Measurements from ENCODE around the gene SUGP2. TPM values are rescaled to one million over a fixed set of nuclear protein-coding genes. Genes with fewer than 3 reads are reported as not detected.

Gene SUGP2
- total RNA-seq, 1 experiment from 2014 or later: 77.2 TPM

DNA sequence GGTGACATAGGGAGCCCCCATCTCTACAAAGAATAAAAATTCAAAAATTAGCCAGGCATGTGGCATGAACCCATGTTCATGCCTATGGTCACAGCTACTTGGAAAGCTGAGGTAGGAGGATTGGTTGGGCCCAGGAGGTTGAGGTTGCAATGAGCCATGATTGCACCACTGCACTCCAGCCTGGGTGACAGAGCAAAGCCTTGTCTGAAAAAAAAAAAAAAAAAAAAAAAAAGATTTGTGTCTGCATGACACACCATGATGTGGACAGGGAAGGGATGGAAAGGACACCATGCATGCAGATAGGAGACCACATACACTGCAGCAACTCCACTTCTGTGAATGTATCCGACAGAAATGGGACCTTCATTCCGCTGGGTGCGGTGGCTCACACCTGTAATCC is 58.3 kb downstream of the SUGP2 start:
- DNase-seq: no peak
- CTCF ChIA-PET: no interaction called here

DNA sequence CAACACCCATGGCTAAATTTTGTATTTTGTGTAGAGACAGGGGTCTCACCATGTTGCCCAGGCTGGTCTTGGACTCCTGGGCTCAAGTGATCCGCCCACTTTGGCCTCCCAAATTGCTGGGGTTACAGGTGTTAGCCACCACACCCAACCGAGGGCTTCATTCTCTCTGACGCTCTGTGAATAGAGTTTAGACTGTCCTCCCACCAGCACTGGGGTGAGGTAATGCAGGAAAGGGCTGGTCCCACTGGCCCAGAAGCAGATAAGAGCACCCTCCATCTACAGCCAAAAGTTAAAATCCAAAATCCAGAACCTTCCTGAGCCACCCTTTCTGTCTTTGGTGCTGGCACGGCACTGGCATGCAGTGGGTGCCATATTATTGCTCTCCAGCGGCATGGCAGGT is 60.5 kb downstream of the SUGP2 start:
- Mint-ChIP-seq H3K36me3 (ENCODE audit: insufficient read depth, unreplicated experiment) (peaks cover 5% of the 10 kb centered on the region), H3K4me3 (ENCODE audit: low read depth, unreplicated experiment) (no peak overlapping the region), H3K27me3 (ENCODE audit: unreplicated experiment) (no peaks in the 10 kb centered on the region), H3K27ac (ENCODE audit: unreplicated experiment) (no peak overlapping the region), H3K9me3 (ENCODE audit: low read depth, unreplicated experiment) (no peaks in the 10 kb centered on the region), H3K4me1 (ENCODE audit: low read depth, unreplicated experiment) (no peaks in the 10 kb centered on the region)
- TF ChIP-seq, protein P1, sequence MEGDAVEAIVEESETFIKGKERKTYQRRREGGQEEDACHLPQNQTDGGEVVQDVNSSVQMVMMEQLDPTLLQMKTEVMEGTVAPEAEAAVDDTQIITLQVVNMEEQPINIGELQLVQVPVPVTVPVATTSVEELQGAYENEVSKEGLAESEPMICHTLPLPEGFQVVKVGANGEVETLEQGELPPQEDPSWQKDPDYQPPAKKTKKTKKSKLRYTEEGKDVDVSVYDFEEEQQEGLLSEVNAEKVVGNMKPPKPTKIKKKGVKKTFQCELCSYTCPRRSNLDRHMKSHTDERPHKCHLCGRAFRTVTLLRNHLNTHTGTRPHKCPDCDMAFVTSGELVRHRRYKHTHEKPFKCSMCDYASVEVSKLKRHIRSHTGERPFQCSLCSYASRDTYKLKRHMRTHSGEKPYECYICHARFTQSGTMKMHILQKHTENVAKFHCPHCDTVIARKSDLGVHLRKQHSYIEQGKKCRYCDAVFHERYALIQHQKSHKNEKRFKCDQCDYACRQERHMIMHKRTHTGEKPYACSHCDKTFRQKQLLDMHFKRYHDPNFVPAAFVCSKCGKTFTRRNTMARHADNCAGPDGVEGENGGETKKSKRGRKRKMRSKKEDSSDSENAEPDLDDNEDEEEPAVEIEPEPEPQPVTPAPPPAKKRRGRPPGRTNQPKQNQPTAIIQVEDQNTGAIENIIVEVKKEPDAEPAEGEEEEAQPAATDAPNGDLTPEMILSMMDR (IDR thresholded peaks at IDR 0.05; ENCODE audit: unreplicated experiment): no peak
- CTCF ChIA-PET: no interaction called here
- DNase-seq: no peak
- BruUV-seq (replicated peaks): no TSS peak
- intact Hi-C loops (cut with micrococcal nuclease; ENCODE audit: unreplicated experiment): no loop called here

More for the DNA sequence above, 58.3 kb downstream of the SUGP2 start:
- H3K4me1 Mint-ChIP-seq (ENCODE audit: low read depth, unreplicated experiment): no peaks in the 10 kb centered on the region
- H3K9me3 Mint-ChIP-seq (ENCODE audit: low read depth, unreplicated experiment): no peaks in the 10 kb centered on the region
- no peaks in the 10 kb centered on the region for H3K27me3 Mint-ChIP-seq (ENCODE audit: unreplicated experiment)
- no peaks in the 10 kb centered on the region for H3K36me3 Mint-ChIP-seq (ENCODE audit: insufficient read depth, unreplicated experiment)
- TF ChIP-seq, protein P1 (IDR thresholded peaks at IDR 0.05; ENCODE audit: unreplicated experiment): no peak
- no TSS peak for BruUV-seq (replicated peaks)
- no peak overlapping the region for H3K4me3 Mint-ChIP-seq (ENCODE audit: low read depth, unreplicated experiment)
- H3K27ac Mint-ChIP-seq (ENCODE audit: unreplicated experiment): no peak overlapping the region
- intact Hi-C loops (cut with micrococcal nuclease; ENCODE audit: unreplicated experiment): no loop called here

GRCh38 chr19:18972301-18972811 is 61.0 kb downstream of the SUGP2 start:
- peaks cover 5% of the 10 kb centered on the region for H3K36me3 Mint-ChIP-seq (ENCODE audit: insufficient read depth, unreplicated experiment)
- intact Hi-C loops (cut with micrococcal nuclease; ENCODE audit: unreplicated experiment): no loop called here
- H3K4me3 Mint-ChIP-seq (ENCODE audit: low read depth, unreplicated experiment): no peak overlapping the region
- H3K4me1 Mint-ChIP-seq (ENCODE audit: low read depth, unreplicated experiment): no peaks in the 10 kb centered on the region
- no peaks in the 10 kb centered on the region for H3K9me3 Mint-ChIP-seq (ENCODE audit: low read depth, unreplicated experiment)
- TF ChIP-seq, protein P1 (IDR thresholded peaks at IDR 0.05; ENCODE audit: unreplicated experiment): no peak
- BruUV-seq (replicated peaks): no TSS peak
- H3K27ac Mint-ChIP-seq (ENCODE audit: unreplicated experiment): no peak overlapping the region
- no peak for DNase-seq
- CTCF ChIA-PET: no interaction called here
- H3K27me3 Mint-ChIP-seq (ENCODE audit: unreplicated experiment): no peaks in the 10 kb centered on the region

- H3K4me1 Mint-ChIP-seq (ENCODE audit: low read depth, unreplicated experiment): no peaks in the 10 kb centered on the region
- H3K36me3 Mint-ChIP-seq (ENCODE audit: insufficient read depth, unreplicated experiment): peaks cover 5% of the 10 kb centered on the region
- H3K4me3 Mint-ChIP-seq (ENCODE audit: low read depth, unreplicated experiment): no peak overlapping the region
- no peaks in the 10 kb centered on the region for H3K27me3 Mint-ChIP-seq (ENCODE audit: unreplicated experiment)
- TF ChIP-seq, protein P1 (IDR thresholded peaks at IDR 0.05; ENCODE audit: unreplicated experiment): no peak
- no peak overlapping the region for H3K27ac Mint-ChIP-seq (ENCODE audit: unreplicated experiment)
- H3K9me3 Mint-ChIP-seq (ENCODE audit: low read depth, unreplicated experiment): no peaks in the 10 kb centered on the region
- intact Hi-C loops (cut with micrococcal nuclease; ENCODE audit: unreplicated experiment): no loop called here
- CTCF ChIA-PET: no interaction called here
- no peak for DNase-seq
- no TSS peak for BruUV-seq (replicated peaks)
Observed at GRCh38 chr19:18969931-18970659, 63.2 kb downstream of the SUGP2 start.
